Measurements from ENCODE around the gene EVPL.

DNA sequence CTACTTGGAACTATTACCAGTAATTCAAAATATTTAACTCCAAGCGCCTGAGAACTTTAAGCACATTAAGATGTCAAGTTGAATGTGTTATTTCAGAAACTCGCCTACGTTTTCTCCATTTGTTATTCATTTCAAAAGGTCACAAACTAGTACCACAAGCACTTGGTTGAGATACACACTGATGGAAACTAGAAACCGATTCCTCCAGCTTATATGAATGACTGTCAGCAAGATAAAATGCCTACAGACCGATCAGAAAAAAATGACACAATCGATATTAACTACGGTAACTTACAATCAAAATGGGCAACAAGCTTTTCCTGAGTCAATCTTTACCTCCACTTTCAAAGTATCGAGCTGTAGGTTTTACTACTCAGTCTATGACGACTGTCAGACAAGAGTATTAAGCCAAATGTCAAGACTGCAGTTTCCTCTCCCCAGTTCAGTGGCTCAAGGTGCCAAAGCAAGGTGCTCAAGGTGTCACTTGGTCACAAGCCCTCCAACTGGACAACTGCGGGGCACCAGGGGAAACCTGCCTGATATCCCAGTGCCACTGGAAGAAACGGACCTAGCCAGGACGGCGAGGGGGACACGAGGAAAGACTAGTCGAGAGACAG, 44.5 kb upstream of the EVPL start:
- no peak for TF ChIP-seq CTCF (IDR thresholded peaks at IDR 0.05)
- no peak for TF ChIP-seq POLR2A (IDR thresholded peaks at IDR 0.05)
- no peak for TF ChIP-seq POLR2AphosphoS5 (IDR thresholded peaks at IDR 0.05)
